Lung (tissue), 12 donors: ENCODE measurements around the gene KCNN2. TPM values are rescaled to one million over a fixed set of nuclear protein-coding genes. Genes with fewer than 3 reads are reported as not detected.

Experiments used
- ATAC-seq: fragments of 200-7000 bp; cut with Tn5 transposase; one replicate; pipeline ENCODE4 v1.9.1; 2020; ENCODE audit warnings: moderate number of reproducible peaks; ENCODE audit not compliant: insufficient read depth, low FRiP score
- DNase-seq, 3 donors: peaks; one replicate each; pipeline ENCODE4 v3.0.0-alpha.2; 2013 to 2017
- H3K27ac ChIP-seq, 2 donors: one replicate each; pipeline ENCODE4 v1.5.1; 2013; ENCODE audit warnings: mild to moderate bottlenecking in 2 of 2, moderate library complexity in 2 of 2, control low read depth in 1 of 2, inconsistent platforms in 1 of 2, low read depth in 1 of 2, low read length in 1 of 2
- H3K27me3 ChIP-seq, 3 donors: one replicate each; pipeline ENCODE4 v1.5.1; 2013; ENCODE audit warnings: low read length in 2 of 3; ENCODE audit not compliant: control insufficient read depth in 3 of 3, insufficient read depth in 3 of 3
- H3K36me3 ChIP-seq, 4 donors: one replicate each; pipeline ENCODE4 v1.5.1; 2013; ENCODE audit warnings: low read length in 4 of 4, mild to moderate bottlenecking in 1 of 4, moderate library complexity in 1 of 4; ENCODE audit not compliant: control insufficient read depth in 4 of 4, insufficient read depth in 4 of 4
- H3K4me1 ChIP-seq, 5 donors: one replicate each; pipeline ENCODE4 v1.5.1; 2013; ENCODE audit warnings: low read length in 5 of 5, mild to moderate bottlenecking in 2 of 5, moderate library complexity in 1 of 5; ENCODE audit not compliant: control insufficient read depth in 5 of 5, insufficient read depth in 5 of 5
- H3K4me3 ChIP-seq: one replicate; pipeline ENCODE4 v1.5.1; 2013; ENCODE audit warnings: mild to moderate bottlenecking, control low read depth, moderate library complexity
- H3K9ac ChIP-seq, 2 donors: one replicate each; pipeline ENCODE4 v1.5.1; 2013; ENCODE audit warnings: low read length in 2 of 2, control low read depth in 1 of 2; ENCODE audit not compliant: insufficient read depth in 1 of 2
- H3K9me3 ChIP-seq, 4 donors: one replicate each; pipeline ENCODE4 v1.5.1; 2013; ENCODE audit warnings: low read length in 3 of 4, mild to moderate bottlenecking in 1 of 4, moderate library complexity in 1 of 4; ENCODE audit not compliant: control insufficient read depth in 4 of 4, insufficient read depth in 3 of 4
- CTCF ChIP-seq: IDR thresholded peaks from 2 replicates; pipeline ENCODE4 v1.5.1; 2012; ENCODE audit warnings: mild to moderate bottlenecking; ENCODE audit errors: control extremely low read depth, extremely low read depth
- WGBS, 2 donors: extraction: QIAGEN DNeasy Blood & Tissue Kit; methylation state at CpG; one replicate each; pipeline ENCODE4 v1.1.7; 2013; 5-methylcytosine and 5-hydroxymethylcytosine counted together
- polyA plus RNA-seq, 2 donors: library from polyadenylated mRNA; stranded (reverse); fragments of 200-250 nt; gene quantifications; one replicate each; pipeline ENCODE4 v1.2.1, GENCODE V29; 2013
- total RNA-seq, 2 donors: library from RNA; depleted of rRNA in 1 of 2; stranded (reverse); fragments of >200 nt in 1 of 2; gene quantifications; one replicate each; pipeline ENCODE4 v1.2.1, GENCODE V29; 2014 to 2021
- donor health status: control.
- donor health status: control.
- donor health status: Bipolar disorder and iron deficiency.
- donor health status: healthy.
- donor health status: DM: yes; HTN: yes; CAD: no.

KCNN2 gene
- total and polyA plus RNA-seq, 4 donors: 0.74 to 4.9 (median 2.4) TPM

GRCh38 chr5:114469372-114469771 lies 107.5 kb downstream of the KCNN2 start:
- no peaks in the 10 kb centered on the region for H3K36me3 ChIP-seq
- no peak overlapping the region for H3K9ac ChIP-seq
- ATAC-seq (no peak), DNase-seq (no peak)
- H3K27me3 ChIP-seq: no peaks in the 10 kb centered on the region
- WGBS, 2 donors: 88 to 91% methylated on average over 4 of the region's 4 CpGs
- H3K4me3 ChIP-seq: no peak overlapping the region
- no peak overlapping the region for H3K27ac ChIP-seq
- no peaks in the 10 kb centered on the region for H3K9me3 ChIP-seq
- H3K4me1 ChIP-seq: peaks cover 0 to 13% (median 2%) of the 10 kb centered on the region in 5 donors
- TF ChIP-seq CTCF: no peak

GRCh38 chr5:114471529-114471928 lies 109.7 kb downstream of the KCNN2 start:
- DNase-seq: no peak
- Histone ChIP-seq H3K36me3 (no peaks in the 10 kb centered on the region), H3K4me3 (no peak overlapping the region), H3K27ac (no peak overlapping the region), H3K4me1 (peaks cover 0 to 13% (median 2%) of the 10 kb centered on the region in 5 donors), H3K27me3 (no peaks in the 10 kb centered on the region), H3K9ac (no peak overlapping the region), H3K9me3 (no peaks in the 10 kb centered on the region)
- WGBS, 2 donors: 83 to 84% methylated on average over 2 of the region's 2 CpGs
- ATAC-seq: no peak
- TF ChIP-seq CTCF: no peak

GRCh38 chr5:114473541-114473940 lies 111.7 kb downstream of the KCNN2 start:
- peaks cover 0 to 13% (median 2%) of the 10 kb centered on the region in 5 donors for H3K4me1 ChIP-seq
- H3K9ac ChIP-seq: no peak overlapping the region
- ATAC-seq (peak; percentile 58), DNase-seq (peak; percentile 63 to 93 (median 84))
- H3K27ac ChIP-seq: no peak overlapping the region
- no peaks in the 10 kb centered on the region for H3K27me3 ChIP-seq
- no peaks in the 10 kb centered on the region for H3K36me3 ChIP-seq
- no peak for TF ChIP-seq CTCF
- 43 to 65% methylated on average over 2 of the region's 2 CpGs for WGBS, 2 donors
- H3K9me3 ChIP-seq: no peaks in the 10 kb centered on the region
- H3K4me3 ChIP-seq: no peak overlapping the region

GRCh38 chr5:114477816-114478334 lies 116.0 kb downstream of the KCNN2 start:
- Histone ChIP-seq H3K27ac (no peak overlapping the region), H3K4me1 (peaks cover 0 to 11% (median 2%) of the 10 kb centered on the region in 5 donors), H3K36me3 (no peaks in the 10 kb centered on the region), H3K9ac (no peak overlapping the region), H3K4me3 (no peak overlapping the region), H3K27me3 (no peaks in the 10 kb centered on the region), H3K9me3 (peaks cover 0 to 8% (median 0%) of the 10 kb centered on the region in 4 donors)
- 85 to 87% methylated on average over 1 of the region's 1 CpG for WGBS, 2 donors
- no peak for ATAC-seq
- DNase-seq: no peak
- TF ChIP-seq CTCF: no peak
